Activated naive CD4-positive, alpha-beta T cell treated with anti-CD3 and anti-CD28 coated beads, Interleukin-2, amount 10 ng/mL, durations not matched to agents 5 hours and 36 hours (primary cell): ENCODE results near the gene P3H4. TPM values are rescaled to one million over a fixed set of nuclear protein-coding genes. Genes with fewer than 3 reads are reported as not detected.

ENCODE experiments used
- total RNA-seq, 2 experiments: library from RNA; stranded (reverse); gene quantifications; one replicate each; pipeline ENCODE4 v1.2.3, GENCODE V29; 2021

The P3H4 gene
- 1 to 10 TPM; 2.9 to 3.3 TPM for total RNA-seq

GRCh38 chr17:41811549-41812380, at the start of gene P3H4:
Gene P3H4, minus strand, starts transcription at chr17:41811949. Its CDS starts 34 bp downstream, at chr17:41811915.

DNA sequence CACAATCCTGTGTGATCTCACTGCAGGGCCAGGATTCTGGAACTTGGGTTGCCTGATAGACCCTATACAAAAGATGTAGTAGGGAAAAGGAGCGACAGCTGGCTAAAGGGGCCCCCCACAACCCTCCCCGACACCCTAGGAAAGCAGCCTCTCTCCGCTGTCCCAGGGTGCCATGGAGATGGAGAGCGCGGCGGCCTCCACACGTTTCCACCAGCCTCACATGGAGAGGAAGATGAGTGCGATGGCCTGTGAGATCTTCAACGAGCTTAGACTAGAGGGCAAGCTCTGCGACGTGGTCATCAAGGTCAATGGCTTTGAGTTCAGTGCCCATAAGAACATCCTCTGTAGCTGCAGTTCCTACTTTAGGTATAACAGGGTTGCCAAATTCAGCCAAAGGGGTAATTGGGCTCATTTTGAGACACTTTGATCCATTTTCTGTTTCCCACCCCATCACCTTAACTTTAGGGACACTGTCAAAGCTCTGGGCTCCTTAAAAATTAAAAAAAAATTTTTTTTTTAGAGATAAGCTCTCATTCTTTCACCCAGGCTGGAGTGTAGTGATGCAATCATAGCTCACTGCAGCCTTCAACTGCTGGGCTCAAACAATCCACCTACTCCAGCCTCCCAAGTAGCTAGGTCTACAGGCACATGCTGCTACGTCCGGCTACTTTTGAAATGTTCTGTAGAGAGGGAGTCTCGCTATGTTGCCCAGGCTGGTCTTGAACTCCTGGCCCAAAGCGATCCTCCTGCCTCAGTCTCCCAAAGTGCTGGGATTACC, 26.2 kb upstream of the P3H4 start, which contains the start of gene KLHL10:
Gene KLHL10 (plus strand): TSS at position 65 of the 778 bp plus-strand sequence. CDS start 108 bp downstream, at position 173.

GRCh38 chr17:41835800-41836549, 24.2 kb upstream of the P3H4 start, which contains the start of gene NT5C3B:
Gene NT5C3B, minus strand, starts transcription at chr17:41836232. Its CDS starts 39 bp downstream, at chr17:41836193.

DNA sequence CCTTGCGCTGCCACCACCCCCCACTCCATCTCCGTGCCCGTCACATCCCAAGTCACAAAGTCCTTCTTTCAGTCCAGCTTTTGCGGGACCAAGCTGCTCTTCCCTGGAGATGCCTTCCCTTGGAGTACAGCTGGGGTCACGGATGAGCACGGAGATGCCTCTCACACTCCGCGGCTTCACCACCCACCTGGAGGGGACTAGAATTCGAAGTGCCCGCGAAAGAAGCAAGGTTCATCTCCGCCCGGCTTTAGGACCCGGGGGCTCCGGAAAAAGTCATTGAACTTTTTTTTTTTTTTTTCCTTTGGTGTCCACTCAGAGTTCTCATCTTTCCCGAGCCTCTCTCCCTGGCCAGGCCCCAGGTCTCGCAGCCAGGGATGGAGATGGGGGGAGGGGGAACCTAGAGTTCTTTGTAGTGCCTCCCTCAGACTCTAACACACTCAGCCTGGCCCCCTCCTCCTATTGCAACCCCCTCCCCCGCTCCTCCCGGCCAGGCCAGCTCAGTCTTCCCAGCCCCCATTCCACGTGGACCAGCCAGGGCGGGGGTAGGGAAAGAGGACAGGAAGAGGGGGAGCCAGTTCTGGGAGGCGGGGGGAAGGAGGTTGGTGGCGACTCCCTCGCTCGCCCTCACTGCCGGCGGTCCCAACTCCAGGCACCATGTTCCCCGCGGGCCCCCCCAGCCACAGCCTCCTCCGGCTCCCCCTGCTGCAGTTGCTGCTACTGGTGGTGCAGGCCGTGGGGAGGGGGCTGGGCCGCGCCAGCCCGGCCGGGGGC, 817 bp upstream of the P3H4 start, which contains the start of gene FKBP10:
Gene FKBP10 (plus strand): TSS at position 624 of the 771 bp plus-strand sequence. CDS start 31 bp downstream, at position 655.

DNA sequence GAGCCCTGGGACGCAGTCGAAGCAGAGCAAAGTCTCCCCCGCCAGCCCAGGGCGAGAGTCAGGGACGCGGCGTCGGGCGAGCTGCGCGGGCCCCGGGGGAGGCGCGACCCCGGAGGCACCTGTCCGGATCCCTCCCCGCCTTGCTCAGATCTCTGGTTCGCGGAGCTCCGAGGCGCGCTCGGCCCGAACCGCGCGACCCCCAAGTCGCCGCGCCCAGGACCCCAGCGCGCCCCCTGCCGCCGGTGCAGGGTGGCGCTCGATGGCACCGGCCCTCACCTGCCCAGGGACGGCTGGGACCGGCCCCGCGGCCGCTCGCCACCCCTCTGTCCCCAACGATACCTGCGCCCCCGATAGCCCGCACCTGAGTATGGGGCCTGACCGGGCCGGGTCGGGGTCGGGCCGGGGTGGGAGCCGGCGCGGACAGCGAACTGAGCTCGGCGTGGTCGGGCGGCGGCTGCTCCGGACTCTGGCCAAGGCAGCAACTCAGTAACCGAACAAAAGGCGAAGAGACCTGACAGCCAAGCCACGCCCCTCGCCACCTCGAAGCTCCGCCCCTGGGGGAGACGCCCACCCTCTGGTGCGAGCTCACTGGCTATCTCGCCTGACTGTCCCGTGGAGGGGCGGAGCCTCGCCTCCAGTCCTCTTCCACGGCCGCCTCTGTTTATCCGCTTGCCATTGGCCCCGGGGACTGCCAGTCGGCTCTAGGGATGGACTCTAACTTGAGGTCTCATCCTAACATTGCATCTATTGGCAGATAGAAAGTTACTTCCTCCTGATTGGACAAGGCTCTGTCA, 25.3 kb downstream of the P3H4 start, which contains the start of gene JUP:
Gene JUP (minus strand): TSS at position 485 of the 794 bp plus-strand sequence. CDS start 14,857 bp downstream, outside the sequence.

Other genes with a start within 250 kb of the P3H4 start
- not detected for gene KRT9, start 239.9 kb downstream of the P3H4 start, total RNA-seq
- not detected for gene KRT14, start 225.1 kb downstream of the P3H4 start, total RNA-seq
- gene KRT16, start 199.2 kb downstream of the P3H4 start, total RNA-seq = not detected
- not detected for gene KRT17, start 187.4 kb downstream of the P3H4 start, total RNA-seq
- 100 to 1,000 TPM; 768 to 814 TPM for gene EIF1, start 123.1 kb downstream of the P3H4 start, total RNA-seq
- not detected for gene GAST, start 99.6 kb downstream of the P3H4 start, total RNA-seq
- gene HAP1, start 77.3 kb downstream of the P3H4 start, total RNA-seq = under 1 TPM in 1 of 2 experiments, not detected in 1; 0.05 TPM
- 1 to 10 TPM in 1 of 2 experiments, under 1 TPM in 1; 0.63 to 1.1 TPM for gene JUP, start 25.2 kb downstream of the P3H4 start, total RNA-seq
- gene FKBP10, start 1.1 kb upstream of the P3H4 start, total RNA-seq = not detected
- 10 to 100 TPM; 18.4 to 19.9 TPM for gene NT5C3B, start 24.3 kb upstream of the P3H4 start, total RNA-seq
- not detected for gene KLHL10, start 25.9 kb upstream of the P3H4 start, total RNA-seq
- gene KLHL11, start 53.5 kb upstream of the P3H4 start, total RNA-seq = 10 to 100 TPM; 12.0 to 12.1 TPM
- gene ACLY, start 107.0 kb upstream of the P3H4 start, total RNA-seq = 100 to 1,000 TPM; 141 to 143 TPM
- 1 to 10 TPM in 1 of 2 experiments, under 1 TPM in 1; 0.89 to 1.4 TPM for gene ODAD4, start 118.7 kb upstream of the P3H4 start, total RNA-seq
- gene CNP, start 154.8 kb upstream of the P3H4 start, total RNA-seq = 10 to 100 TPM; 53.9 to 62.0 TPM
- 10 to 100 TPM; 76.0 to 79.6 TPM for gene DNAJC7, start 205.5 kb upstream of the P3H4 start, total RNA-seq
- gene NKIRAS2, start 208.1 kb upstream of the P3H4 start, total RNA-seq = 10 to 100 TPM; 20.8 to 21.4 TPM
- under 1 TPM; 0.07 to 0.08 TPM for gene C17orf113, start 238.7 kb upstream of the P3H4 start, total RNA-seq